Central memory CD4-positive, alpha-beta T cell (primary cell): Measurements from ENCODE around the gene COL5A1.

Source experiments
- DNase-seq: peaks from one replicate; pipeline ENCODE4 v3.0.0; 2022

The COL5A1 gene

DNA sequence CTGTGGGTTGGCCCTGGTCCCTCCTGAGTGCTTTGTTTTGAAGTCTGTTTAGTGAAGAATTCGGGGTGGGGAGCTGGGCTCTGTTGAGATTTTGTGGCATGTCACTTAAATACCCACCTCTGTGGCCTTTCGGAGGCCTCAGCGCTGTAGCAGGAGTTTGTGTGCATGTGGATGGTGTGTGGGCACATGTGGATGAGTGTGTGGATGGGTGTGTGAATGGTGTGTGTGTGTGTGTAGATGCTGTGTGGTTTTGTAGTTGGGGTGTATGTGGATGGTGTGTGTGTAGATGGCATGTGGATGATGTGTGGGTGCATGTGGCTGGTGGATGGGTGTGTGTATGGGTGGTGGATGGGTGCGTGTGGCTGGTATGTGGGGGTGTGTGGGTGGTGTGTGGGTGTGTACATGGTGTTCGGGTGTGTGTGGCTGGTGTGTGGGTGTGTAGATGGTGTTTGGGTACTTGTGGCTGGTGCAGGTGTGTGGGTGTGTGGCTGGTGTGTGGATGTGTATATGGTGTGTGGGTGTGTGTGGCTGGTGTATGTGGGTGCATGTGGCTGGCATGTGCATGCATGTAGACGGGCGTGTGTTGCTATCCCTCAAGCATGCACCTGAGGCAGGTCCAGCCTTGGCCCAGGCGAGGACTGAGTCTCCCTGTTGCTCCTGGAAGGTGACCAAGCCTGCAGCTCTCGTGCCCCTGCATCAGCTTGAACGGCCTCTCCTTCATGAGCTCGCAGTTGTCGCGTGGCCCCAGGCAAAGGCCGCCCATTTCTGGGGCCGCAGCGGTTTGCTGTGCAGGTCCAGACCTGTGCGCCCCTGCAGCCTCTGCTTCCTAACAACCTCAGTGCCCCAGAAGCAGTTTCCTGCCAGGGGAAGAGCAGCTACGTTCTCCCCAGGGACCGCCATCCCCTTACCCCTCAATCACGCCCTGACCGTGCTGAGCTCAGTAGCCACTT is 185.0 kb downstream of the COL5A1 start:
- DNase-seq, result no peak

DNA sequence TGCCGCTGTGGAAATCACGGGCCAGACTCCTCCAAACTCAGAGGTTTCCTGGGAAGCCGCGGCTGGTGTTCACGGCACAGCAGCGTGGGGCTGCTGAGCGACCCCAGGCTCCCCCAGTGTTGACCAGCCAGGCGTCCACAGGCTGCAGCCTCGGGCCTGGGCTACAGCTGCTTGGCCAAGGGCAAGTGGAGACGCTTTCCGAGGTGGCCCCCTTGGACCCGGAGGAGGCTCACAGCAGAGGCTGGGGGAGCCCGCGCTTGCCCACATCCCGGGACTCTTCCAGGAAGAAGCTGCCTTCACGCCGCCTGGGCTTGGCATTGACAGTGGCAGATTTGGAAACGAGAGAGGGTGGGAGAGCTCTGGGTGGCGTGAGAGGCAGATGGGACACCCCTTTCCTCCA is 186.0 kb downstream of the COL5A1 start:
- DNase-seq, result no peak

DNA sequence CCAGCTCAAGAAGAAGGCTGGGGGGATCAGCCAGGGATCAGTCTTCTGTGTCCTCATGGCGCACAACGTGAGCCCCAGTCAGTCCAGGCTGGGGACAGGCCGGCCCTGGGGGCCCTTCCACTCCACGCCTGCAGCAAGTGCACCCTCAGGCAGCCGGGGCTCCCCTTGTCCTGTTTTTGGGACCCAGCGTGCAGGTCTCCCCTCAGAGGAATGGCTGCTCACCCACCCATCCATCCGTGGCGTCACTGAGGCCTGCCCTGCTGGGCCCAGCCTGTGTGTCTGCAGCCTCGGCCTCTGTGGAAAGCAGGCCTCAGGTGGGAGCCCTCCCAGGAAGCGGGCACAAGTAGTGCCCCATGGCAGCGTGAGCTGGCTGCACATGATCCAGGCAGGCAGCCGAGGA is 186.4 kb downstream of the COL5A1 start:
- no peak for DNase-seq

DNA sequence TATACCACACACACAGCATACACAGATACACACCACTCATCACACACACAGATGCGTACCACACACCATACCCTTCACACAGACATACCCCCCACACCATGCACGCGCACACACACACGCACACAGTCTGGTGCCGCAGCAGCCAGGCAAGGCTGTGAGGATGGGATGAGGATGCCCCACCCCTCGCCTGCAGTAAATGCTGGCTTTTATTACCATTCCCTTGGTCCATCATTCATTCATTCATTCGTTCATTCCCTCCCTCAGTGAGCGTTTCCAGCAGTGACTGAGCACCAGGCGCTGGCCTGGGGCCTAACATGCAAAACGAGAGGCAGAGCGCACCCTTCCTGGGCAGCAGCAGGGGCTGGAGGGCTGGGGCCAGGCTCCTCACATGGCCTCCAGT is 187.3 kb downstream of the COL5A1 start:
- no peak for DNase-seq

DNA sequence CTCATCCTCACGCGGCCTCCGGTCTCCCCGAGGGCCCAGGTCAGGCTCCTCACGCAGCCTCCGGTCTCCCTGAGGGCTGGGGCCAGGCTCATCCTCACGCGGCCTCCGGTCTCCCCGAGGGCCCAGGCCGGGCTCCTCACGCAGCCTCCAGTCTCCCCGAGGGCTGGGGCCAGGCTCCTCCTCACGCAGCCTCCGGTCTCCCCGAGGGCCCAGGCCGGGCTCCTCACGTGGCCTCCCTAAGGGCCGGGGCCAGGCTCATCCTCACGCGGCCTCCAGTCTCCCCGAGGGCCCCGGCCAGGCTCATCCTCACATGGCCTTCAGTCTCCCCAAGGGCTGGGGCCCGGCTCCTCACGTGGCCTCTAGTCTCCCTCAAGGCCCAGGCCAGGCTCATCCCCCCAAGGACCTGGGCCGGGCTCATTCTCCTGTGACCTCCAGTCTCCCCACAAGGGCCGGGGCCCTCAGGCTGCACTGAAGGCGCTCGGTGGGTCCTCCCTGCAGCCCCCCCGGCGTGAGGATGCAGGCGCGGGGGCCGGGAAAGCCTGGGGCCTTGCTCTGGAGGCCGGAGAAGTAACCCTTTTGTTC is 187.8 kb downstream of the COL5A1 start:
- no peak for DNase-seq

DNA sequence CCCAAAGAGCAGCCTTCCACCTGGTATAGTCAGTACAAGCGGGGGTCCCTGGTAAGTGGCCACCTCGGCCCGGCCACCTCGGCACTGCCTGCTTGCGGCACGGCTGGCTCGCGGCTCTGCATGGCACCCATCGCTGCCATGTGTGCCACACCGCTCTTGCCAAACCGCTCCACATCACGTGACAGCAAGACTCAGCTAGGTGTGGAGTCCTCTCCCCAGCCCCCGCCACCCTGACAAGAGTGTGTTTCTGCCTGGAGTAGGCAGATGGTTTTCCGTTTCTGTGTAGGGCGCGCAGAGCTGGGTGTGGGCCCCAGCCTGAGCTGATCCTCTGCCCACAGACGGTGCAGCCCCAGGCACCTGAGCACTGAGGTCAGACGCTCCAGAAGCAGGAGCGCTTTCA is 188.5 kb downstream of the COL5A1 start:
- no peak for DNase-seq

DNA sequence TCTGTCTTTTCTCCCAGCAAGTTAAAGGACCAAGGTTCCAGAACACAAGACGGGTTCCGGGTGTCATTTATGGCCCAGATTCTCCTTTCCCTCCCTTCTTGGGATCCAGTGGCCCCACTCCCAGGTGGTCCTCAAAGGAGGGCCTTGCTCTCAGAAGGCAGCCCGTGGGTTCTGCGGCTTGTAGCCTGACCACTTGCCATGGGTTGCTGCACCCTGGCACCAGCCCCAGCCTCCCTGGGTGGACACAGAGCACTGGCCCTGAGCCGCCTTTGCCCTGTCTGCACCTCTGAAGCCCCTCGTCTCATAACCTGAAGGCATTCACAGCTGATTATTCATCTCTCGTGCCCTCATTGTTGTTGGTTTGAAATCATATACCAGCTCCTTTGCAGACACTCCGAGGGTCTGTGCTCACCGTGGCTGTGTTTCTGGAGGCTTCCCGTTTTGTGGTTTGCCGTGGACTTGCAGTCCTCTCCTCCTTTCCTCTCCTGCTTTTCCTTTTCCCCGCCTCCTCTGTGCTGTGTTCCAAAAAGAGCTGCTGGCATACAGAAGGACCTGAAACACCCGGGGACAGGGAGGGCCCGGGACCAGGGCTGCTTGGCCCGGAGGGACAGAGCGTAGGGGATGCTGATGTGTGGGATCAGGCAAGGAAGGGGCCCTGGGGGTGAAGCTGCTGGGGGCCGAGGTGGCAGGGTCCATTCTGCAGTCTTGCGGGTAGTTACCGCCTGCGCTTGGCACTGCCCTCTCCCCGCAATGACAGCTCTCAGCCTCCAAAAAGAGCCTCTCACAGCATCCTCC is 189.5 kb downstream of the COL5A1 start:
- DNase-seq, result no peak

DNA sequence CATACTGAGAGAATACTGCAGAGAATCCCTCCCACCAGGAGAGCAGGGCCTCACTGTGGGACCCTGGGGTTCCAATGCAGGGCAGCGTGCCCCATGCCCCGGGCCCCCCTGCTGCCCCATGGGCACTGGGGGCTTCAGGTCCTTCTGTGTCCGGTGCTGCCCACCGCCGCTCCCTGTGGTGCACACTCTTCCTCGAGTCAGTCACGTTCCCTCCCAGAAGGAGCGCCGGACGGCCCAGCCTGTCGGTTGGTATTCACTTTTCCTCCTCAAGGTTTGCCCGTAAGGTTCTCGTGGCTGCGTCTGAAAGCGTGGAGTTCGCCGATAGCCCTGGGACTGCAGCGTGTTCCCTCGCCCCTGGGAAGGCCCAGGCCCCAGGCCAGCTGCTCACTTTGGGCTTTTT is 190.9 kb downstream of the COL5A1 start:
- DNase-seq, result no peak

DNA sequence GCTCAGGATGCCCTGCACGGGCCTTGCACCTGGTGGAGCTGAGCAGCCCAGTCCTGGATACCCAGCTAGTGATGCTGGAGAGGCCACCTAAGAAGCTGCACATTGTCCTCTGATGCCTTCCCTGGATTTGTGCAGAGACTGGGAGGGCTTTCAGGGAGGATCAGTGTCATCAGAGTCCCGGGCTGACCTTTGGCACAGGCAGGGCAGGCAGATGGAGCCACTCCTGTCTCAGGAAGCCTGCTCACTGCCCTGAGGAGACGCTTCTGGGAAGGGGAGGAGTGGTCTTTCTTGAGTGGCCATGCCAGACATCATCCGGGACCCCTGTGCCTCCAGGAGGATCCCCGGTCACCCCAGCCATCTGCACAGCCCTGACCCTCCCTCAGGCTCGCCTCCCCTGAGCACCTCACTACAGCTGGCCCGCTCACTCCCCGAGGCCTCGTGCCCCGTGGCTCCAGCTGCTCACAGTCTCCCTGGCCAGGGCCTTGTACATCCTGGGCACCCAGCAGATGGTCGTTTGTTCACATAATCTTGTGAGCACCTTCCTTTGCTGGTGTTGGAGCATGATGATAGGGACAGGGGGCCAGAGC is 191.8 kb downstream of the COL5A1 start:
- no peak for DNase-seq

DNA sequence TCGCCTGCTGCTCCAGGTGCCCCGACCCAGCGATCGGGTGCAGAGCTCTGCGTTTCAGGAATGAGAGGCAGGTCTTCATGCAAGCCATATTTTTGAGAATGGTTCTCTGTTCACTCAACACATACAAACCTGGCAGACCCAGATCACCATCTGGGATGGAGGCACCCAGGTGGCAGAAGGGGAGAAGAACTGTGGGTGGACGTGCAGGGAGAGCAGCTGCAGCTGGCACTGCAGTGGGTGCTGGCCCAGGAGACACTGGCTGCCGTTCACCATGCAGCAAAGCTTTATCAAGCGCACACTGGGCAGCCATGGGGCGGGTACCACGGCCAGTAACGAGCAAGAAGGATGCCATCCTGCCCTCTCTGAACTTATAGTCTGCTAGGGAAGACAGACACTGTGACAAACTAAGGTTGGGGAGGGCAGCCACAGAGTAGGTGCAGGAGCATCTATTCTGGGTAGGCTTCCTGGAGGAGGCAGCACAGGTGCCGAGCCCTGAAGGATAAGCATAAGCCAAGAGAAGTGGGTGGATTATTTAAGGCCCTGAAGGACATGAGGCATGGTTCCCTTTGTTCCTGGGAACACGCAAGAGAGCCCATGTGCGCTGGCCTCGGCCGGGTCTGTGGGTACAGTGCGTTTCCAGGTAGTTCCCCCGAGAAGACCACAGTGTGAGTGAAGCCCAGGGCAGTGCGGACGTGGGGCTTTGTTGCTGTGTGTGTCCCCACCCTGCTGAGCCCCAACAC is 192.8 kb downstream of the COL5A1 start:
- no peak for DNase-seq

DNA sequence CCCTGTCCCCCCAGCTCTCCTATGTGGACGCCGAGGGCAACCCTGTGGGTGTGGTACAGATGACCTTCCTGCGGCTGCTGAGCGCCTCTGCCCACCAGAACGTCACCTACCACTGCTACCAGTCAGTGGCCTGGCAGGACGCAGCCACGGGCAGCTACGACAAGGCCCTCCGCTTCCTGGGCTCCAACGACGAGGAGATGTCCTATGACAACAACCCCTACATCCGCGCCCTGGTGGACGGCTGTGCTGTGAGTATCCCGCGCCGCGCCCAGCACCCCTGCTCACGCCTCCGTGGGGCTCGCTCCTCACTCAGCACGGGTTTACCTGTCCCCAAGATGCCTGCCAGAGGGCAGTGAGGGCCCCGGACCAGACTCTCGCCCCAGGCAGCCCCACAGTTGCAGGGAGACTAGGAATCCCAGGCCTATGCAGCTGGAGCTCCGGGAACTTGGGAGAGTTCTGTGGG is 193.4 kb downstream of the COL5A1 start:
- DNase-seq, result no peak

DNA sequence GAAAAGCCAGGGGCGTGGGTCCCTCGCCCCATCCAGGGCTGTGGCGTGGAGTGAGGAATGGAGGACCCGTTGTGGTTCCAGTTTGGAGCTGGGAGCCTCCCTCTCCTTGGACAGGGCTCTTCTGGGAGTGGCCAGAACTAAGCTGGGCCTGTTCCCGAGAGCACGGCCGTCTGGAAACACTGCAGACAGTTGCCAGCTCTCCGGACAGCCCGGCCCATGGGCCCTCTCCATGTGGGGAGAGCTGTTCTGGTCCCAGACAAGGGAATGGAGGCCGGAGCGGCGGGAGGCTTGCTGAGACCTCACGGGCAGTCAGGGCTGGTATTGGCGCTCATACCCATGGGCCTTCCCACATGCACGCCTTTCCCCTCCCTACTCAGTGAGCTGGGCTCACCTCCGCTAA is 193.8 kb downstream of the COL5A1 start:
- DNase-seq, result no peak

DNA sequence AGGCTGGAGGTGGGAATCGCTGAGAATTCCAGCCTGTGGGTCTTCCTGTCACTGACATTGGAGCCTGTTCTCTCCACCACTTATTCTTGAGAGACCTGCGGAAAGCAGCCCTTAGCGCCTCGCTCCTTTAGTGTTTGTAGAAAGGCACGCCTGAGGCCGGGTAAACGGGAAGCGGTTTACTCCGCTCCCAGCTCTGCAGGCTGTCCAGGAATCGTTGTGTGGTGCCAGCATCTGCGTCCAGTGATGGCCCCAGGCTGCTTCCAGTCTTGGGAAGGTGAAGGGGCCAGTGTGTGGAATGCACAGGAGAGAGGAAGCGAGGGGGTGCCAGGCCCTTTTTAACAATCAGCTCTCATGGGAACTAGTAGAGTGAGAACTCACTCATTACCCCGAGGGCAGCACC is 194.4 kb downstream of the COL5A1 start:
- no peak for DNase-seq

DNA sequence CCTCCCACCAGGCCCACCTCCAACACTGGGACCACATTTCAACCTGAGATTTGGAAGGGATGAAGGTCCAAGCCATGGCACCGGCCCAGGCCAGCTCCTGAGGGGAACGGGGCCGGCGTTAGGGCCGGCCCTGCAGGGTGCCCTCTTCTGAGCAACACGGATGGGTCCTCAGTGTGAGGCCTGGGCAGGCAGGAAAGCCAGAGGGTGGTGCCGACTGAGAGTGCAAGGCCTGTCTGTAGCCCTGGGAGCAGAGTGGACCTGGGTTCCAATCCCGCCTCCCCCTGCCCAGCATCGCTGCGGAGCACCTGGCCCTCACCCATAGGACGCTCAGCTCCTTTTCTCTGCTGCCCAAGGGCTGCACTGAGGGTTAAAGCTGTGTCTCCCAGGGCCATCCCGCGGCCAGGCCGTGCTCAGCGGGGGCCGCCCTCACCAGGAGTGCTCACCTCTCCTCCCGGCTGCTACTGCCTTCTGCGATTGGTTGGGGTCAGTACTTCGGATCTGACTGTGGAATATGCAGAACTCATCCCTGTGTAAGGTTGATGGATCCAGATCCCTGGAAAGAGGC is 194.9 kb downstream of the COL5A1 start:
- DNase-seq, result no peak

DNA sequence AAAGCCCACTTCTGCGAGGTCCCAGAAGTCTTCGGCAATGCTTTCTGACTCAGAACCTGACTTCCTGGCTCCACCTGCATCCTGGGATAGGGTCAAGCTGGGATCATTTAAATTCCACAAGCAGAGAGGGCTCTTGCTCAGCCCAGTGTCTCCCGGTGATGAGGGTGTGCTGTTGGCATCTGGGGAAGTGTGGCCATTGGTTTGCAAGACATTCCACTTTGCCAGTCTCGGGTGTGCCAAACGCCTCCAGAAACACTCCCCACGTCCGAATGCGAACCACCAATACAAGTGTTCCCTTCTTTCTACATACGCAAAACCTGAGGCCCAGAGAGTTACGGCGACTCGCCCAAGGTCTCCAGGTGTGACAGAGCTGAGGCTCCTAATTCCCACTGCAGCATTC is 195.9 kb downstream of the COL5A1 start:
- DNase-seq, result no peak

DNA sequence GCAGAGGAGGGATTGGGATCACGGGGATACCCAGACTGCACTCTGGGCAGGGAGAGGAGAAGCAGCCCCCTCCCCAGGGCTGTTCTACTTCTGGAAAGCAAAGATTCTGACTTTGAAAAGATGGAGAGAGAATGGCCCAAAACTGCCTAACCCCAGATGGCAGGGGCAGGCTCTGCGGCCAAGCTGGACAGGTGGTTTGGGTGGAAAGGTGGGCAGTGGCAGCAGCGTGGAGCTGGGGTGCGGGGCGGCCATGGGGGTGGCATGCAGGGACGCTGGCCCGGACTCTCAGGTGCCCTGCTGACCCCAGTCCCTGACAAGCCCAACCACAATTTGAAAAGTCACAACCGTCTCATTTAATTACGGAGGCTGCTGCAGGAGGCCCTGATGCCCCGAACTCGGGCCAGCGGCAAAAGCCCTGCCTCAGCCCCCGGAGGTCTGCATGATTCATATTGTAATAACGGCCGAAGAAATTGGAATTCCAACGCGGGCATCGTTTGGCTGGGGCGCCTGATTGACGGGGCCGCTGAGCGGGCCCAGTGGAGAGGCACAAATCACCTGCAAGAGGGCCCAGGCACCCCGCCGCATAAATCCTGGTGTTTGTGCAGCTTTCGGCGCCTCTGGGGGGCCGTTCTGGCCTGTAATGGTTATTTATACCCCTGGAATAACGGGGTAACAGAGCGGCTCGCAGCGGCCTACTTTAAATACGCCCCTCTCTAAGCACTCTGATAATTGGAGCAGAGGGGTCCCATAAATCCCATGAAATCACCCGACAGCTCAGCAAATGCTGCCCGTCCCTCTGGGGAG is 197.2 kb downstream of the COL5A1 start:
- no peak for DNase-seq

DNA sequence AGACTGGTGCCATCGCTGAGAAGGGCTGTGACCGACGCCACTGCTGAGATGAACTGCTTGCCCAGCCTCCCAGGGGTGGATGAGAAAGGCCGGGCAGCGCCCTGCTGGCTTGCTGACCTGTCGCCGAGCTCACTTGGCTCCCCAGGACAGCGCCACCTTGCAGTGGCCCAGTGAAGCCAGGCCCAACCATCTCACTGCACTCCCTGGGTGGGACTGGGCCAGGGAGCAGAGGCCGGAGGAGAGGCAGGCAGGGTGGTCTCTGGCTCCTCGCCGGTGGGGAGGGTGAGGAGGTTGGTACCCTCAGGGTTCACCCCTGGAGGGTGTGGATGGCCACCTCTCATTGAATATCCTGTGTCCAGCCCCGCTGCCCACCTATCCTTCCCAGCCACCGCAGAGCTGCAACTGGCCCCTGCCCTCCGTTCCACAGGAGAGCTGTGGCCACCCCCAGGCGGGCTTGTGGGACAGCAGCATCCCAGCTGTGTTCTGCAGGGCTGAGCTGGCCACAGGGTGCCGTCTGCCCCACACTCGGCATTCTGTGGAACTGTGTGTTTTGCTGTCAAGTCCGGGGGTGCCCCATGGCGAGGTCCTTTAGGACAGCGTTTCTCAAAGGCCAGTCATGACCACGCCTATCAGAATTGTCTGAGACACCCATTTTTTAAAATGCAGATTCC is 198.0 kb downstream of the COL5A1 start:
- no peak for DNase-seq

DNA sequence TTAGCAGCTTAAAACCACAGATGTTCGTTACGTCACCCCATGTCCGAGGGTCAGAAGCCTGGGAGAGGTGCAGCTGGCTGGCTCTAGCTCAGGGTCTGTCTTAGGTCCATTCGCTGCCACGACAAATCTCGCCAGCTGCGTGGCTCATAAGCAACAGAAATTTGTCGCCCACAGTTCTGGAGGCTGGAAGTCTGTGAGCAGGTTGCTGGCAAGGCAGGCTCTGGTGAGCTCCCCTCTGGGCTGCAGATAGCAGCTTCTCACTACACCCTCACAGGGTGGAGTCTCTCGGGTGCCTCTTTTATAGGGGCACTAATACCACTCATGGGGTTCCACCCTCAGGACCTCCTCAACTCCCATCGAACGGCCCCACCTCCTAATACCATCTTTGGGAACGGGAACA is 198.9 kb downstream of the COL5A1 start:
- no peak for DNase-seq

DNA sequence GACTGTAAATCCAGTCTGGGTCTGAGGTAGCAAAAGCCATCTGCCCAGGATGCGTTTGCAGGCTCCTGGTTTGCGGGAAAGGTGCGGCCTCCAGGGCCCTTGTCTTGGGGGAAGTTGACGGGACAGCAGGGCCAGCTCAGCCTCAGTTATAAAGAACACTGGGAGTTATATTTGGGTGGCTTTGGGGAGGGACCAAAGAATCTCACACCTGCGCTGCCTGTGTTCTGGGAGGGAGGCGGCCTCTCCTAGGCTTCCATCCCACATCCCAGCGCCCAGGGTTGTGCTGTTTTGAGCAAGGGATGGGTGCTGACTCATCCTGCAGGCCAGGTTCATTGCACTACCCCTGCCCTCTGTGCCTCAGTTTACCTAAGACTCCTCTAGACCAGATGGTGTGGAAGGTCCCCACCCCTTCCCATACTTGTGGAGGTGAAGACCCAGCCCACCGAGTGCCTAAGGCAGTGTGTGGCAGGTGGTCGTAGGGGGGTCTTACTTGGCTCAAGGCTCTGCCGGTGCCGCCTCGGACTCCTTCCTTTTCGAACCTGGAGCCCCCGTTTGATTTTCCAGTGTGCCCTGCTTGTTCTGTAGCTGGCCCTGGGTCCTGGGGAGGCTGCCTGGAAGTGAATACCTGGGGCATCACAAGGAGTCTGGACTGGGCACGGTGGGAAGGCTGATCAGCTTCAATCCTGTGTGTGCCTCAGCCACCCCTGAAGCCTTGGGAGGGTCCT is 199.7 kb downstream of the COL5A1 start:
- DNase-seq, result no peak

DNA sequence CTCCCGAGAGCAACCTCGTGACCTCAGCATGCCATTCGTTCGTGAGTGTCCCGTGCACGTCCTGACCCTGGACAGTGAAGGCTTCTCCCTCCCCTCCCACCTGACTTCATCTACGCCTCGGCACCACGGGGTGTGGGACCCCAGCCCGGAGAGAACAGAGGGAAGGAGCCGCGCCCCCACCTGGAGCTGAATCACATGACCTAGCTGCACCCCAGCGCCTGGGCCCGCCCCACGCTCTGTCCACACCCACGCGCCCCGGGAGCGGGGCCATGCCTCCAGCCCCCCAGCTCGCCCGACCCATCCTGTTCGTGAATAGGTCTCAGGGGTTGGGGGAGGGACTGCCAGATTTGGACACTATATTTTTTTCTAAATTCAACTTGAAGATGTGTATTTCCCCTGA is 200.7 kb downstream of the COL5A1 start:
- no peak for DNase-seq
